ENCODE results near the gene SCUBE1.

SCUBE1 gene

GRCh38 chr22:43384863-43385262, 41.7 kb upstream of the SCUBE1 start:
- H3K4me1 ChIP-seq, result peaks cover 3% of the 10 kb centered on the region
- H3K9me3 ChIP-seq (ENCODE audit: control insufficient read depth, low read length), result no peaks in the 10 kb centered on the region
- no peaks in the 10 kb centered on the region for H3K79me2 ChIP-seq
- no peaks in the 10 kb centered on the region for H3K36me3 ChIP-seq (ENCODE audit: control insufficient read depth, insufficient read depth, low read length)
- no peak overlapping the region for H3K4me3 ChIP-seq (ENCODE audit: low read depth, low read length)
- no peak overlapping the region for H3K4me2 ChIP-seq (ENCODE audit: low read length)
- no peaks in the 10 kb centered on the region for H3K27me3 ChIP-seq (ENCODE audit: control insufficient read depth, insufficient read depth, low read length)
- no peak for TF ChIP-seq CTCF (IDR thresholded peaks at IDR 0.05)
- peak overlapping the region; percentile 80 for H2AFZ ChIP-seq
- no peak overlapping the region for H3K27ac ChIP-seq
- no peak overlapping the region for H3K9ac ChIP-seq

- H3K27ac ChIP-seq, result no peak overlapping the region
- no peak overlapping the region for H3K4me3 ChIP-seq (ENCODE audit: low read depth, low read length)
- H3K36me3 ChIP-seq (ENCODE audit: control insufficient read depth, insufficient read depth, low read length), result no peaks in the 10 kb centered on the region
- H3K4me1 ChIP-seq, result peaks cover 11% of the 10 kb centered on the region
- no peak overlapping the region for H3K4me2 ChIP-seq (ENCODE audit: low read length)
- H3K9me3 ChIP-seq (ENCODE audit: control insufficient read depth, low read length), result no peaks in the 10 kb centered on the region
- no peak overlapping the region for H2AFZ ChIP-seq
- no peaks in the 10 kb centered on the region for H3K27me3 ChIP-seq (ENCODE audit: control insufficient read depth, insufficient read depth, low read length)
- TF ChIP-seq CTCF (IDR thresholded peaks at IDR 0.05), result no peak
- H3K79me2 ChIP-seq, result no peaks in the 10 kb centered on the region
- no peak overlapping the region for H3K9ac ChIP-seq
These were observed 38.5 kb upstream of the SCUBE1 start for GRCh38 chr22:43381693-43382092.

- H3K79me2 ChIP-seq, result no peaks in the 10 kb centered on the region
- H3K4me1 ChIP-seq, result peaks cover 12% of the 10 kb centered on the region
- H3K9me3 ChIP-seq (ENCODE audit: control insufficient read depth, low read length), result no peaks in the 10 kb centered on the region
- TF ChIP-seq CTCF (IDR thresholded peaks at IDR 0.05), result no peak
- H3K36me3 ChIP-seq (ENCODE audit: control insufficient read depth, insufficient read depth, low read length), result no peaks in the 10 kb centered on the region
- H3K9ac ChIP-seq, result no peak overlapping the region
- peak overlapping the region; percentile 65 for H3K4me2 ChIP-seq (ENCODE audit: low read length)
- peak overlapping the region; percentile 8 for H3K4me3 ChIP-seq (ENCODE audit: low read depth, low read length)
- peak overlapping the region; percentile 97 for H3K27ac ChIP-seq
- peak overlapping the region; percentile 58 for H2AFZ ChIP-seq
- H3K27me3 ChIP-seq (ENCODE audit: control insufficient read depth, insufficient read depth, low read length), result no peaks in the 10 kb centered on the region
These were observed 34.9 kb upstream of the SCUBE1 start for GRCh38 chr22:43377896-43378704.

- peak overlapping the region; percentile 97 for H3K27ac ChIP-seq
- H3K4me1 ChIP-seq, result peaks cover 13% of the 10 kb centered on the region
- H3K79me2 ChIP-seq, result no peaks in the 10 kb centered on the region
These were observed 34.4 kb upstream of the SCUBE1 start for GRCh38 chr22:43377548-43377895.

More at GRCh38 chr22:43377548-43377895, 34.4 kb upstream of the SCUBE1 start:
- no peak for TF ChIP-seq CTCF (IDR thresholded peaks at IDR 0.05)
- Histone ChIP-seq H2AFZ (peak overlapping the region; percentile 58), H3K27me3 (ENCODE audit: control insufficient read depth, insufficient read depth, low read length) (no peaks in the 10 kb centered on the region), H3K9me3 (ENCODE audit: control insufficient read depth, low read length) (no peaks in the 10 kb centered on the region), H3K4me3 (ENCODE audit: low read depth, low read length) (peak overlapping the region; percentile 8), H3K36me3 (ENCODE audit: control insufficient read depth, insufficient read depth, low read length) (no peaks in the 10 kb centered on the region), H3K4me2 (ENCODE audit: low read length) (peak overlapping the region; percentile 65), H3K9ac (no peak overlapping the region)
